Left ventricle myocardium inferior (tissue), 1 donor: ENCODE results near the gene GAL3ST3. TPM values are rescaled to one million over a fixed set of nuclear protein-coding genes. Genes with fewer than 3 reads are reported as not detected.
A peak's percentile ranks its signal among the peaks of the same experiment; 100 is the strongest.

Source experiments
- DNase-seq: peaks from one replicate; pipeline ENCODE4 v3.0.0-alpha.2; 2020
- H3K27ac ChIP-seq: fragments of 200-600 bp; replicated peaks from 2 replicates; pipeline ENCODE4 v1.8.0; 2021
- H3K27me3 ChIP-seq: fragments of 200-600 bp; 2 replicates; pipeline ENCODE4 v1.8.0; 2021; ENCODE audit warnings: low read depth
- H3K36me3 ChIP-seq: fragments of 200-600 bp; 2 replicates; pipeline ENCODE4 v1.8.0; 2021
- H3K4me1 ChIP-seq: fragments of 200-600 bp; 2 replicates; pipeline ENCODE4 v1.8.0; 2021
- H3K4me3 ChIP-seq: fragments of 200-600 bp; 2 replicates; pipeline ENCODE4 v1.8.0; 2021; ENCODE audit warnings: mild to moderate bottlenecking, moderate library complexity
- H3K9me3 ChIP-seq: fragments of 200-600 bp; replicated peaks from 2 replicates; pipeline ENCODE4 v1.8.0; 2021
- intact Hi-C: fragments of 100-400 bp; cut with micrococcal nuclease; formaldehyde crosslinking; loops from one replicate; pipeline ENCODE4 v1.11.0; 2022
- total RNA-seq: library from RNA; stranded (reverse); fragmentation: NEBNext Ultra II Directional; extraction: Animal tissue kit (Norgen Biotek cat#: 25700); gene quantifications from one replicate; pipeline ENCODE4 v1.2.1, GENCODE V29; 2021
- TF ChIP-seq, protein P1 (sequence below): fragments of 200-600 bp; IDR thresholded peaks from 2 replicates; pipeline ENCODE4 v1.8.0; 2021; ENCODE audit warnings: antibody characterized with exemption, mild to moderate bottlenecking, borderline replicate concordance
- donor health status: DM: no; HTN: yes; CAD: no; lungs with severe emphysema.

GAL3ST3 gene
- total RNA-seq, 1 donor from 2014 or later = 1.3 TPM

DNA sequence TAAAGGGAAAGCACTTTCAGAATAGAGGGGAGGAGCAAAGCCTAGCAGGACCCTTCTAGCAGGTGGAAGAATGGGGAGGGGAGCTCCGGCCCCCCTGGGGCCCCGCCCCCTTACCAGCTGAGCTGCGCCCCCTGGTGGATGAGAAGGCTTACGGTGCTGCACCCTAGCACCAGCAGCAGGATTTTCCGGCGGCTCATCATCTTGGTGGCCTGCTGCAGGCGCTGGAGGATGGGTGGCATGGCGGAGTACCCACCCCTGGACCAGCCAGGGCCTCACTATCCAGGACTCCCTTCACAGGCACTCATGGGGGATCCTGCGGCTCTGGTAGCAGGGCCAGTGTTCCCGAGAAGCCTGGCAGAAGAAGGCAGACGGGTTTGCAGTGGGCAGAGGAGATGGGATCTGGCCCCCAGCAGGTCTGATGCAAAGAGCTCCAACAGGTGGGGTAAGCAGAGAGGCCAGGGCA, 3.8 kb downstream of the GAL3ST3 start:
- no peaks in the 10 kb centered on the region for H3K9me3 ChIP-seq
- TF ChIP-seq, protein P1, sequence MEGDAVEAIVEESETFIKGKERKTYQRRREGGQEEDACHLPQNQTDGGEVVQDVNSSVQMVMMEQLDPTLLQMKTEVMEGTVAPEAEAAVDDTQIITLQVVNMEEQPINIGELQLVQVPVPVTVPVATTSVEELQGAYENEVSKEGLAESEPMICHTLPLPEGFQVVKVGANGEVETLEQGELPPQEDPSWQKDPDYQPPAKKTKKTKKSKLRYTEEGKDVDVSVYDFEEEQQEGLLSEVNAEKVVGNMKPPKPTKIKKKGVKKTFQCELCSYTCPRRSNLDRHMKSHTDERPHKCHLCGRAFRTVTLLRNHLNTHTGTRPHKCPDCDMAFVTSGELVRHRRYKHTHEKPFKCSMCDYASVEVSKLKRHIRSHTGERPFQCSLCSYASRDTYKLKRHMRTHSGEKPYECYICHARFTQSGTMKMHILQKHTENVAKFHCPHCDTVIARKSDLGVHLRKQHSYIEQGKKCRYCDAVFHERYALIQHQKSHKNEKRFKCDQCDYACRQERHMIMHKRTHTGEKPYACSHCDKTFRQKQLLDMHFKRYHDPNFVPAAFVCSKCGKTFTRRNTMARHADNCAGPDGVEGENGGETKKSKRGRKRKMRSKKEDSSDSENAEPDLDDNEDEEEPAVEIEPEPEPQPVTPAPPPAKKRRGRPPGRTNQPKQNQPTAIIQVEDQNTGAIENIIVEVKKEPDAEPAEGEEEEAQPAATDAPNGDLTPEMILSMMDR = peak; percentile 95
- peaks cover 31% of the 10 kb centered on the region for H3K4me1 ChIP-seq
- H3K4me3 ChIP-seq = no peak overlapping the region
- no peak overlapping the region for H3K27ac ChIP-seq
- peak; percentile 68 for DNase-seq
- H3K27me3 ChIP-seq = peaks cover 34% of the 10 kb centered on the region
- H3K36me3 ChIP-seq = no peaks in the 10 kb centered on the region
- intact Hi-C loops = no loop called here

DNA sequence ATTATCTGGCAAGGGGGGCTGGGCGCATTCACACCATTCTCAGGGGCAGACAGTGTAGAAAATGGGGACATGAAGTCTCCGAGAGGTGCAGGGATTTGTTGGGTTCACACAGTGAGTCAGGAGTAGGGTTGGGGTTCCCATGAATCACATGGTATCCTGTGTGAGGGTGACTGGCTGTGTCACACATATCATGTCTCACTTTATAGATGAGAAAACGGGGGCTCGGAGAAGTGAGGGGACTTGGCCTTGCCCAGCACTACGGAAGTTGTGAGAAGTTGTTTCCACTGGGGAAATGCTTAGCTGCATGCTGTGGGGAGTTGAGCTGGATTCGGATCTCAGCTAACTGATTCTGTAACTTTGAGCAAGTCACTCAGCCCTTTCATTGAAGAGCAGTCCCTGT, 4.2 kb downstream of the GAL3ST3 start:
- TF ChIP-seq, protein P1 = no peak
- Histone ChIP-seq H3K36me3 (no peaks in the 10 kb centered on the region), H3K4me3 (no peak overlapping the region), H3K4me1 (peaks cover 31% of the 10 kb centered on the region), H3K9me3 (no peaks in the 10 kb centered on the region), H3K27me3 (peaks cover 34% of the 10 kb centered on the region), H3K27ac (no peak overlapping the region)
- intact Hi-C loops = no loop called here
- no peak for DNase-seq

- H3K27ac ChIP-seq = no peak overlapping the region
- TF ChIP-seq, protein P1 = no peak
- no peaks in the 10 kb centered on the region for H3K9me3 ChIP-seq
- intact Hi-C loops = no loop called here
- peaks cover 22% of the 10 kb centered on the region for H3K27me3 ChIP-seq
- peaks cover 20% of the 10 kb centered on the region for H3K4me1 ChIP-seq
- no peak for DNase-seq
- H3K36me3 ChIP-seq = no peaks in the 10 kb centered on the region
- no peak overlapping the region for H3K4me3 ChIP-seq
Observed at GRCh38 chr11:66042996-66043906, 5.7 kb downstream of the GAL3ST3 start.

DNA sequence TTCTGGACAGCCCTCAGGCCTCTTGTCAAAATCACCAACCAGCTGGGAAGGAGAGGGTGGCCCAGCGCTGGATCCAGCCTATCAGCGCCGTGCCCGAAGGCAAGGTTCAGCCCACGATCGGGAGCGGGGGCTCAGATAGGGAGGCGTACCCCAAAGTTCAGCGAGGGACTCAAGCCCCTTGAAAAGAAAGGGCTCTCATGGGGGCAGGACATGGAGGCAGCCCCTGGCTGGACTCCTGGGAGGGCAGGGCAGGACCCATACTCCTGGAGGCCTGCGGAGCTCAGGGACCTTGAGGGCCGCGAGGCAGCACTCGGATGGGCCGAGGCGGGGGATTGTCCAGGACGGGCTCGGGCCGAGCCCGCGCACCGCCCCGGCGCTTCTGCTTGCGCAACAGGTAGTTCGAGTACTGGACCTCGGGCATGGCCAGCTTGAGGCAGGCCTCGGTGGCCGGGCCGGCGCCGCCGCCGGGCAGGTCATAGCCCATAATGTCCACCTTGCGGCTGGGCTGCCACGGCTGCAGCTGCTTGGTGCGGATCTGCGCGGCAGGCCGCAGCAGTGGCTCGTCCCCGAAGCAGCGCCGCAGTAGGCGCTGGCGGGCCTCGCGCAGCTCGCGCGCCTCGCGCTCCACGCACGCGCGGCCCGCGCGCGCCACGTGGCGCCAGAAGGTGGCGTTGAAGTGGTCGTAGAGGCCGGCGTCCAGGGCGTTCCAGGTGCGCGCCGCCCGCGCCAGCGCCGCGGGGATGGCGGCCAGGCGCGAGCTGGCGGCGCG, 6.5 kb downstream of the GAL3ST3 start:
- Histone ChIP-seq H3K36me3 (no peaks in the 10 kb centered on the region), H3K9me3 (no peaks in the 10 kb centered on the region), H3K27ac (no peak overlapping the region), H3K4me1 (peaks cover 11% of the 10 kb centered on the region), H3K4me3 (no peak overlapping the region), H3K27me3 (peaks cover 14% of the 10 kb centered on the region)
- TF ChIP-seq, protein P1 = no peak
- intact Hi-C loops = no loop called here
- DNase-seq = no peak

DNA sequence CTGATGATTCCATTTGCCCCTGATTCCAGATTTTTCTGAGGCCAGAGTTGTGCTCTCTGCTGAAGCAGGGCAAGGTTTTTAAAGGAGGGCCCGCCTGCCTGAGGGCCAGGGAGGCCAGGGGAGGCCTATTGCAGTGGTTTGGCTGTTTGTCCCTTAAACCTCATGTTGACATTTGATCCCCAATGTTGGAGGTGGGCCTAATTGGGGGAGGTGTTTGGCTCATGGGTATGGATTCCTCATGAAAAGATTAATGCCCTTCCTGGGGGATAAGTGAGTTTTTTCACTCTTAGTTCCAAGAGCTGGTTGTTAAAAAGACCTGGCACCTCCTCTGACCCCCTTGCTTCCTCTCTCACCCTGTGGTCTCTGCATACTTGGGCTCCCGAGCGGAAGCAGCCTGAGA, 9.2 kb downstream of the GAL3ST3 start:
- Histone ChIP-seq H3K9me3 (no peaks in the 10 kb centered on the region), H3K4me3 (no peak overlapping the region), H3K36me3 (no peaks in the 10 kb centered on the region), H3K27ac (no peak overlapping the region), H3K4me1 (peaks cover 5% of the 10 kb centered on the region), H3K27me3 (peaks cover 4% of the 10 kb centered on the region)
- intact Hi-C loops = no loop called here
- TF ChIP-seq, protein P1 = no peak
- no peak for DNase-seq
